ENCODE data around the gene MZB1.

DNA sequence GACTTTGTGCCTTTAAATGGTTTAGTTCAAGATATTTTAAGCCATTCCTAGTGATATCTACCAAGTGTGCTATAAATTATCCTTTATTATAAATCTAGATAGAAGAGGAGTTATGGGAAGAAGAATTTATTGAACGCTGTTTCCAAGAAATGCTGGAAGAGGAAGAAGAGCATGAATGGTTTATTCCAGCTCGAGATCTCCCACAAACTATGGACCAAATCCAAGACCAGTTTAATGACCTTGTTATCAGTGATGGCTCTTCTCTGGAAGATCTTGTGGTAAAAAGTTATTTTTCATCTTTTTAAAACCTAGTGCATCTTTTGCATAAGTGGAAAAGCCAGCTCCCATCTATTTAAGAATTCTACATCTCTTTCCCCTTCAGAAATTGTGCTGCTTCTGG is 25.2 kb downstream of the MZB1 start:
- TF ChIP-seq, protein P1, sequence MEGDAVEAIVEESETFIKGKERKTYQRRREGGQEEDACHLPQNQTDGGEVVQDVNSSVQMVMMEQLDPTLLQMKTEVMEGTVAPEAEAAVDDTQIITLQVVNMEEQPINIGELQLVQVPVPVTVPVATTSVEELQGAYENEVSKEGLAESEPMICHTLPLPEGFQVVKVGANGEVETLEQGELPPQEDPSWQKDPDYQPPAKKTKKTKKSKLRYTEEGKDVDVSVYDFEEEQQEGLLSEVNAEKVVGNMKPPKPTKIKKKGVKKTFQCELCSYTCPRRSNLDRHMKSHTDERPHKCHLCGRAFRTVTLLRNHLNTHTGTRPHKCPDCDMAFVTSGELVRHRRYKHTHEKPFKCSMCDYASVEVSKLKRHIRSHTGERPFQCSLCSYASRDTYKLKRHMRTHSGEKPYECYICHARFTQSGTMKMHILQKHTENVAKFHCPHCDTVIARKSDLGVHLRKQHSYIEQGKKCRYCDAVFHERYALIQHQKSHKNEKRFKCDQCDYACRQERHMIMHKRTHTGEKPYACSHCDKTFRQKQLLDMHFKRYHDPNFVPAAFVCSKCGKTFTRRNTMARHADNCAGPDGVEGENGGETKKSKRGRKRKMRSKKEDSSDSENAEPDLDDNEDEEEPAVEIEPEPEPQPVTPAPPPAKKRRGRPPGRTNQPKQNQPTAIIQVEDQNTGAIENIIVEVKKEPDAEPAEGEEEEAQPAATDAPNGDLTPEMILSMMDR (IDR thresholded peaks at IDR 0.05; ENCODE audit: low read depth, low read length, missing input control) = no peak
- no peak for TF ChIP-seq RAD21 (IDR thresholded peaks at IDR 0.05)
- TF ChIP-seq, protein P2, sequence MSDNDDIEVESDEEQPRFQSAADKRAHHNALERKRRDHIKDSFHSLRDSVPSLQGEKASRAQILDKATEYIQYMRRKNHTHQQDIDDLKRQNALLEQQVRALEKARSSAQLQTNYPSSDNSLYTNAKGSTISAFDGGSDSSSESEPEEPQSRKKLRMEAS (IDR thresholded peaks at IDR 0.05) = no peak
- TF ChIP-seq JUND (IDR thresholded peaks at IDR 0.05) = no peak
- TF ChIP-seq FOXA2 (IDR thresholded peaks at IDR 0.05) = no peak
- no peak for TF ChIP-seq SP1 (IDR thresholded peaks at IDR 0.05)
- TF ChIP-seq, protein P3, sequence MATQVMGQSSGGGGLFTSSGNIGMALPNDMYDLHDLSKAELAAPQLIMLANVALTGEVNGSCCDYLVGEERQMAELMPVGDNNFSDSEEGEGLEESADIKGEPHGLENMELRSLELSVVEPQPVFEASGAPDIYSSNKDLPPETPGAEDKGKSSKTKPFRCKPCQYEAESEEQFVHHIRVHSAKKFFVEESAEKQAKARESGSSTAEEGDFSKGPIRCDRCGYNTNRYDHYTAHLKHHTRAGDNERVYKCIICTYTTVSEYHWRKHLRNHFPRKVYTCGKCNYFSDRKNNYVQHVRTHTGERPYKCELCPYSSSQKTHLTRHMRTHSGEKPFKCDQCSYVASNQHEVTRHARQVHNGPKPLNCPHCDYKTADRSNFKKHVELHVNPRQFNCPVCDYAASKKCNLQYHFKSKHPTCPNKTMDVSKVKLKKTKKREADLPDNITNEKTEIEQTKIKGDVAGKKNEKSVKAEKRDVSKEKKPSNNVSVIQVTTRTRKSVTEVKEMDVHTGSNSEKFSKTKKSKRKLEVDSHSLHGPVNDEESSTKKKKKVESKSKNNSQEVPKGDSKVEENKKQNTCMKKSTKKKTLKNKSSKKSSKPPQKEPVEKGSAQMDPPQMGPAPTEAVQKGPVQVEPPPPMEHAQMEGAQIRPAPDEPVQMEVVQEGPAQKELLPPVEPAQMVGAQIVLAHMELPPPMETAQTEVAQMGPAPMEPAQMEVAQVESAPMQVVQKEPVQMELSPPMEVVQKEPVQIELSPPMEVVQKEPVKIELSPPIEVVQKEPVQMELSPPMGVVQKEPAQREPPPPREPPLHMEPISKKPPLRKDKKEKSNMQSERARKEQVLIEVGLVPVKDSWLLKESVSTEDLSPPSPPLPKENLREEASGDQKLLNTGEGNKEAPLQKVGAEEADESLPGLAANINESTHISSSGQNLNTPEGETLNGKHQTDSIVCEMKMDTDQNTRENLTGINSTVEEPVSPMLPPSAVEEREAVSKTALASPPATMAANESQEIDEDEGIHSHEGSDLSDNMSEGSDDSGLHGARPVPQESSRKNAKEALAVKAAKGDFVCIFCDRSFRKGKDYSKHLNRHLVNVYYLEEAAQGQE (IDR thresholded peaks at IDR 0.05) = no peak
- TF ChIP-seq, protein P4, sequence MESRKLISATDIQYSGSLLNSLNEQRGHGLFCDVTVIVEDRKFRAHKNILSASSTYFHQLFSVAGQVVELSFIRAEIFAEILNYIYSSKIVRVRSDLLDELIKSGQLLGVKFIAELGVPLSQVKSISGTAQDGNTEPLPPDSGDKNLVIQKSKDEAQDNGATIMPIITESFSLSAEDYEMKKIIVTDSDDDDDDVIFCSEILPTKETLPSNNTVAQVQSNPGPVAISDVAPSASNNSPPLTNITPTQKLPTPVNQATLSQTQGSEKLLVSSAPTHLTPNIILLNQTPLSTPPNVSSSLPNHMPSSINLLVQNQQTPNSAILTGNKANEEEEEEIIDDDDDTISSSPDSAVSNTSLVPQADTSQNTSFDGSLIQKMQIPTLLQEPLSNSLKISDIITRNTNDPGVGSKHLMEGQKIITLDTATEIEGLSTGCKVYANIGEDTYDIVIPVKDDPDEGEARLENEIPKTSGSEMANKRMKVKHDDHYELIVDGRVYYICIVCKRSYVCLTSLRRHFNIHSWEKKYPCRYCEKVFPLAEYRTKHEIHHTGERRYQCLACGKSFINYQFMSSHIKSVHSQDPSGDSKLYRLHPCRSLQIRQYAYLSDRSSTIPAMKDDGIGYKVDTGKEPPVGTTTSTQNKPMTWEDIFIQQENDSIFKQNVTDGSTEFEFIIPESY (IDR thresholded peaks at IDR 0.05) = no peak
- no peak for TF ChIP-seq TAF1 (conservative IDR thresholded peaks at IDR 0.05)
